BE2C (cell line): ENCODE results near the gene DPP4.

Source experiments
- DNase-seq: peaks from one replicate; pipeline ENCODE4 v3.0.0-alpha.2; 2020
- H3K27me3 ChIP-seq: fragments of 250-450 bp; sonication (Bioruptor Pico); 2 replicates; pipeline ENCODE4 v1.5.1; 2020; ENCODE audit warnings: mild to moderate bottlenecking
- H3K36me3 ChIP-seq: fragments of 250-450 bp; sonication (Bioruptor Pico); 2 replicates; pipeline ENCODE4 v1.5.1; 2020; ENCODE audit warnings: mild to moderate bottlenecking
- H3K4me1 ChIP-seq: fragments of 250-450 bp; sonication (Bioruptor Pico); 2 replicates; pipeline ENCODE4 v1.5.1; 2020
- H3K4me3 ChIP-seq: 2 replicates; pipeline ENCODE4 v1.5.1; 2011; ENCODE audit warnings: low read depth, low read length
- H3K9me3 ChIP-seq: fragments of 250-450 bp; sonication (Bioruptor Pico); 2 replicates; pipeline ENCODE4 v1.5.1; 2020
- CTCF ChIP-seq: IDR thresholded peaks from 2 replicates; pipeline ENCODE4 v1.5.1; 2012; ENCODE audit warnings: mild to moderate bottlenecking, low read depth, low read length

DPP4 gene

DNA sequence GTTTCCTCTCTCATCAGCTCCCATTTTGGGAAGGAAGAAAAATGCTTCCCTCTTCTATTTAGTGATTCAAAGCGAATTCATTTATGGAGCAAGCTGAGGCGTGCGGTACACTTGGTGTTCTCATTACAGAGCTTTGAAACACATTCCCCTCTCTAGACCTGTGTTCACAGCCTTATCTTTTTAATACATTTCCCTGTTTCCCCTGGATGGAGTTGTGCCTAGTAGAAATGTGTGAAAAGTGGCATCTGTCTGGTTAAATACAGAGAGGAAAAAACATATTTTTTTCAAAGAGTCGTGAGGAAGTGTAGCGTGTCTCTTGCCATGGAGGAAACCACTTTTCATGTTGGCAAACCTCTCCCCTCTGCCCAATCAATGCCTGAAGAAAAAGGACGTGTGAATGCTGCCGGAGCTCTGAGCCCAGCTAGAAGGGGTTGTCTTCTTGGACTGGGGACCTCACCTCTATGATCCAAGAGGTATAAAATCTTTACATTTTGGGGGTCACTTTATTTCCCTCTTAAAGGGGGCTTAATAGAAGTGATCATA lies 52.4 kb downstream of the DPP4 start:
- no peaks in the 10 kb centered on the region for H3K4me1 ChIP-seq
- DNase-seq = no peak
- H3K4me3 ChIP-seq = no peak overlapping the region
- TF ChIP-seq CTCF = no peak
- H3K36me3 ChIP-seq = no peaks in the 10 kb centered on the region
- no peaks in the 10 kb centered on the region for H3K27me3 ChIP-seq
- H3K9me3 ChIP-seq = no peaks in the 10 kb centered on the region

- H3K36me3 ChIP-seq = no peaks in the 10 kb centered on the region
- H3K27me3 ChIP-seq = no peaks in the 10 kb centered on the region
- TF ChIP-seq CTCF = no peak
- no peaks in the 10 kb centered on the region for H3K4me1 ChIP-seq
- no peak for DNase-seq
- no peaks in the 10 kb centered on the region for H3K9me3 ChIP-seq
- no peak overlapping the region for H3K4me3 ChIP-seq
Measured at GRCh38 chr2:162018530-162018929, 55.5 kb downstream of the DPP4 start.

DNA sequence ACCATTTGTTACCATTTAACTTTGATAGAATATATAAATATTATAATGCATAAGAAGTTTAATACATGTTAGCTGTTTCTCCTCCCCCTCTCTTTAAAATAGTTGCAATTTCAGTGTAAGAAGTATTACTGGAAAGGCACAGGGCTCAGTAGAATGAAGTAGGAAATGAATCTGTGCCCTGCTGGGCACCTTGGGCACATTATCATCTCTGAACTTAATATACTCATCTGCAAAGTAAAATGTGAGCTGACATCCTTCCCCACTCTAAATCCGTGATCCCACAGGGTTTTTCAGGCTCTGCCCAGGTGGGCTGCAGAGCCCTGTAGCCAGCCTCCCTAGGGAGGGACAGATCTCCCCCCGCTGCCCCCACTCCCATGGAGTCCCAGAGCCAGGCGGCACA lies 56.8 kb downstream of the DPP4 start:
- no peaks in the 10 kb centered on the region for H3K27me3 ChIP-seq
- no peak overlapping the region for H3K4me3 ChIP-seq
- no peak for DNase-seq
- H3K9me3 ChIP-seq = no peaks in the 10 kb centered on the region
- H3K36me3 ChIP-seq = no peaks in the 10 kb centered on the region
- TF ChIP-seq CTCF = no peak
- H3K4me1 ChIP-seq = no peaks in the 10 kb centered on the region

- H3K27me3 ChIP-seq = no peaks in the 10 kb centered on the region
- H3K9me3 ChIP-seq = no peaks in the 10 kb centered on the region
- TF ChIP-seq CTCF = no peak
- no peak overlapping the region for H3K4me3 ChIP-seq
- H3K36me3 ChIP-seq = no peaks in the 10 kb centered on the region
- DNase-seq = no peak
- no peaks in the 10 kb centered on the region for H3K4me1 ChIP-seq
Measured at GRCh38 chr2:162016080-162016479, 57.9 kb downstream of the DPP4 start.

DNA sequence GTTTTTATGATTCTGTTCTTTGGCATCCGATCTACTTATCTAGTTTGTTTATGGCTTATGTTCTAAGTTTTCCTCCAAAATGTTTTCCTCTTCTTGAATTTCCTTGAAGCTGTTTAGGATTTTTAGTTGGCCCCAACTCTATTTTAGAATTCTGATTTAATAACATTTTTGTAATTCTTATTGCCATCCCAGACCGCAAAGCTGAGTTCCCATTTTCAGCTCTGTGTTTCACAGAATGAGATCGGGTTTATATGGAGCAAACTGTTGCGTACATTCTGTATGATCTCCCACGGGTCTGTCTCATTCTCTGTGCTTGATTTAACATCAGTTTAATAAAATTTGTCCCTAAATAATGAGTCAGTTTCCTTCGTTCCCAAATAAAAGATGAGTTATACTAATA lies 59.3 kb downstream of the DPP4 start:
- no peak overlapping the region for H3K4me3 ChIP-seq
- H3K27me3 ChIP-seq = no peaks in the 10 kb centered on the region
- DNase-seq = no peak
- no peaks in the 10 kb centered on the region for H3K9me3 ChIP-seq
- H3K36me3 ChIP-seq = no peaks in the 10 kb centered on the region
- no peak for TF ChIP-seq CTCF
- H3K4me1 ChIP-seq = no peaks in the 10 kb centered on the region

DNA sequence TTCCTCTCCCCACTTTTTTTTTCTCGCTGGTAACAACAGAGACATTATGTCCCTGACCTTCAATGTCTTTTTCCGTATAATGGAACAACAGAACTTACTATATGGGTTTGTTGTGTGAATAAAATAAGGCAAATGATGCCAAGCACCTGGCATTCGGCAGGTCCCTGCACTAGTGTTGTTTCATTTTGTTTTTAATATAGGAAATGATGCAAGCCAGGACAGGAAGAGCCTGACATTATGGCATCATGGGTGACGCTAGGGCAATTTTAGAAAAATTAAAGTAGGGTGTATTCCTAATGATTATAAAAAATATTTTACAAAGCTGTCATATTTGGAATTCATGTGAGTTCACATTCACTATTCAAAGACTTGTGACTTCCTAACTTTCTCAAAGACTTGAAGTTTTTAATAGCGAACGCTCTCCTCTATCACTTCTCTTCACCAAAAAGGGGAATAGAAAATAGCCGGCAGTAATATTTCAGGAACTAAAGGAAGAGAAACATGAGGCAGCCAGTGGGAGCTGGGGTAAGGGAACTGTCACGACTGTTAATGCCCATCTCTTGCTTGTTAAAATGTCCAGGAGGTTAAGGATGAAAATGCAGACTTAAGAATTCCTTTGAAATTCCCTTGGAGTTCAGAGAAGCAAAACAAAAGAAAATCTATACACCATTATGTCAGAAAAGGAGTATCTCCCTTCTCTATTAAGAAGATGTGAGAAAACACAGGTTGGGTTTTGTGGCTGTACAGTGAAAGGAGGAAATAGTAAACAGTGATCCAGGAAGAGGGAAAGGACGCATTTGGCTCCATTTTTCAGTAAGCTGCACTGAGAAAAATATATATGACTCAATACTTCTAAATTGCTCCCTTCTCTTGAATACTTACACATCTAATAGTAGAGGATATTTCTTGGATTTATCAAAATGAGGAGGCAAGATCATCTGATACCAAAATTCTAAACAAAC lies 60.2 kb downstream of the DPP4 start:
- H3K9me3 ChIP-seq = no peaks in the 10 kb centered on the region
- H3K4me1 ChIP-seq = no peaks in the 10 kb centered on the region
- no peak overlapping the region for H3K4me3 ChIP-seq
- no peaks in the 10 kb centered on the region for H3K27me3 ChIP-seq
- no peak for TF ChIP-seq CTCF
- H3K36me3 ChIP-seq = no peaks in the 10 kb centered on the region
- DNase-seq = no peak
